Activated T-cell treated with anti-CD3 and anti-CD28 coated beads, Interleukin-2, amount 50 U/mL, for 4 hours (primary cell): ENCODE results near the gene SLC35E2B. TPM values are rescaled to one million over a fixed set of nuclear protein-coding genes. Genes with fewer than 3 reads are reported as not detected.

Experiments used
- ATAC-seq, 2 donors: fragments of 200-7000 bp; cut with Tn5 transposase; one replicate each; pipeline ENCODE4 v1.10.0; 2021
- DNase-seq: peaks from one replicate; pipeline ENCODE4 v3.0.0-alpha.2; 2020
- H3K27me3 Mint-ChIP-seq: one replicate; pipeline ENCODE4 v1.8.0; 2021; ENCODE audit warnings: low read depth, mixed read lengths
- H3K36me3 Mint-ChIP-seq: one replicate; pipeline ENCODE4 v1.8.0; 2022; ENCODE audit warnings: mixed read lengths; ENCODE audit not compliant: insufficient read depth
- H3K4me1 Mint-ChIP-seq: one replicate; pipeline ENCODE4 v1.8.0; 2021; ENCODE audit warnings: low read depth, mixed read lengths
- H3K4me3 Mint-ChIP-seq: one replicate; pipeline ENCODE4 v1.8.0; 2021; ENCODE audit warnings: mild to moderate bottlenecking, moderate library complexity, mixed read lengths
- H3K9me3 Mint-ChIP-seq: one replicate; pipeline ENCODE4 v1.8.0; 2021; ENCODE audit warnings: mixed read lengths
- total RNA-seq, 3 donors: library from RNA; stranded (reverse); gene quantifications; one replicate each; pipeline ENCODE4 v1.2.1, GENCODE V29; 2021

The SLC35E2B gene
- total RNA-seq, 3 donors from 2014 or later: 14.8 to 27.2 (median 20.2) TPM

GRCh38 chr1:1613509-1614082, 79.0 kb downstream of the SLC35E2B start:
- no peak for ATAC-seq
- H3K36me3 Mint-ChIP-seq: peaks cover 3% of the 10 kb centered on the region
- no peaks in the 10 kb centered on the region for H3K9me3 Mint-ChIP-seq
- H3K4me3 Mint-ChIP-seq: peak overlapping the region; percentile 93
- H3K27me3 Mint-ChIP-seq: no peaks in the 10 kb centered on the region
- DNase-seq: no peak
- peaks cover 33% of the 10 kb centered on the region for H3K4me1 Mint-ChIP-seq

GRCh38 chr1:1612104-1612400, 80.5 kb downstream of the SLC35E2B start:
- no peaks in the 10 kb centered on the region for H3K36me3 Mint-ChIP-seq
- H3K9me3 Mint-ChIP-seq: no peaks in the 10 kb centered on the region
- DNase-seq (no peak), ATAC-seq (no peak)
- H3K4me3 Mint-ChIP-seq: no peak overlapping the region
- H3K27me3 Mint-ChIP-seq: no peaks in the 10 kb centered on the region
- peaks cover 34% of the 10 kb centered on the region for H3K4me1 Mint-ChIP-seq

- Mint-ChIP-seq H3K4me1 (peaks cover 33% of the 10 kb centered on the region), H3K27me3 (no peaks in the 10 kb centered on the region), H3K36me3 (no peaks in the 10 kb centered on the region), H3K9me3 (no peaks in the 10 kb centered on the region), H3K4me3 (no peak overlapping the region)
- ATAC-seq (no peak), DNase-seq (no peak)
Observed at GRCh38 chr1:1610796-1611195, 81.8 kb downstream of the SLC35E2B start.

DNA sequence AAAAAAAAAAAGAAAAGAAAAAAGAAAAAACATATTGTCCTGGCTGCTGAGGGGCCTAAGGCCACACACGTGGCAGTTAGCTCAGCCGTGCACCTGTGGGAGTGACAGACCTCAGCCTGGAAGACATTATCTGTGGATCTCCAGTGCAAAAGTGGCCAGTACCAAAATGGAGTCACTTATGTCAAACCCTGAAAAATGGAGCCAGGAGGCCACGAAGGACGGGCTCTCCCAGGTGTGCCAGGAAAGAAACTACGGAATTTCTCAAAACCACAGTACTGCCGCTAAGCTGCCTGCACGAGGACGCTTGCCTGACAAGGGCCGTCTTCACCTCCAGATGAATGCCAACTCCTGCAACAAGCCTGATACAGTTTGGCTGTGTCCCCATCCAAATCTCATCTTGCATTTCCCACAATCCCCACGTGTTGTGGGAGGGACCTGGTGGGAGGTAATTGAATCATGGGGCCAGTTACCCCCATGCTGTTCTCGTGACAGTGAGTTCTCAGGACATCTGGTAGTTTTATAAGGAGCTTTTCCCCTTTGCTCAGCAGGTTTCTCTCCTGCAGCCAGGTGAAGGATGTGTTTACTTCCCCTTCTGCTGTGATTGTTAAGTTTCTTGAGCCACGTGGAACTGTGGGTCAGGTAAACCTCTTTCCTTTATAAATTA, 82.6 kb downstream of the SLC35E2B start:
- Mint-ChIP-seq H3K9me3 (no peaks in the 10 kb centered on the region), H3K36me3 (no peaks in the 10 kb centered on the region), H3K4me1 (peaks cover 32% of the 10 kb centered on the region), H3K4me3 (no peak overlapping the region), H3K27me3 (no peaks in the 10 kb centered on the region)
- DNase-seq: no peak
- ATAC-seq: no peak

Other genes starting within 250 kb of the SLC35E2B start
- 1 to 10 TPM in 1 of 3 donors, under 1 TPM in 2; 0.33 to 1.1 (median 0.74) TPM for gene ATAD3C, start 243.1 kb downstream of the SLC35E2B start, total RNA-seq
- gene ATAD3B, start 221.0 kb downstream of the SLC35E2B start, total RNA-seq: 100 to 1,000 TPM; 193 to 208 (median 194) TPM
- gene ATAD3A, start 180.6 kb downstream of the SLC35E2B start, total RNA-seq: 100 to 1,000 TPM; 151 to 180 (median 154) TPM
- gene TMEM240, start 152.2 kb downstream of the SLC35E2B start, total RNA-seq: under 1 TPM in 2 of 3 donors, not detected in 1; 0.46 to 0.63 TPM
- gene SSU72, start 117.9 kb downstream of the SLC35E2B start, total RNA-seq: 100 to 1,000 TPM; 142 to 170 (median 148) TPM
- gene FNDC10, start 92.7 kb downstream of the SLC35E2B start, total RNA-seq: 1 to 10 TPM; 3.0 to 4.8 (median 3.8) TPM
- 10 to 100 TPM; 37.4 to 40.3 (median 37.7) TPM for gene MIB2, start 77.3 kb downstream of the SLC35E2B start, total RNA-seq
- gene MMP23B, start 60.6 kb downstream of the SLC35E2B start, total RNA-seq: 1 to 10 TPM in 2 of 3 donors, under 1 TPM in 1; 0.98 to 1.3 (median 1.0) TPM
- gene CDK11B, start 33.8 kb downstream of the SLC35E2B start, total RNA-seq: 10 to 100 TPM; 39.2 to 45.9 (median 43.0) TPM
- gene CDK11A, start 31.6 kb upstream of the SLC35E2B start, total RNA-seq: 100 to 1,000 TPM in 2 of 3 donors, 10 to 100 TPM in 1; 90.1 to 143 (median 126) TPM
- 100 to 1,000 TPM in 2 of 3 donors, 10 to 100 TPM in 1; 98.7 to 108 (median 106) TPM for gene NADK, start 85.7 kb upstream of the SLC35E2B start, total RNA-seq
- gene GNB1, start 198.3 kb upstream of the SLC35E2B start, total RNA-seq: 100 to 1,000 TPM; 354 to 395 (median 387) TPM
- under 1 TPM; 0.38 to 0.61 (median 0.51) TPM for gene CALML6, start 222.5 kb upstream of the SLC35E2B start, total RNA-seq
- 1 to 10 TPM; 2.4 to 3.5 (median 2.5) TPM for gene TMEM52, start 226.5 kb upstream of the SLC35E2B start, total RNA-seq